PC-9 (cell line): ENCODE measurements around the gene ACSF2. TPM values are rescaled to one million over a fixed set of nuclear protein-coding genes. Genes with fewer than 3 reads are reported as not detected.

Experiments used
- BruUV-seq: library from RNA; stranded (reverse); fragments of 400-500 nt; replicated peaks from 2 replicates; lab custom pipeline; 2021; lab: Mats Ljungman, UMichigan
- CTCF ChIA-PET: fragments of 300-600 bp; sonication (Branson Sonifier 250); formaldehyde crosslinking; loops from one replicate; lab custom pipeline; 2022; ENCODE audit warnings: antibody characterized with exemption; lab: Charles Lee
- POLR2A ChIA-PET: fragments of 300-600 bp; sonication (Branson Sonifier 250); formaldehyde crosslinking; loops from one replicate; lab custom pipeline; 2022; ENCODE audit warnings: antibody characterized with exemption; ENCODE audit not compliant: unreplicated experiment; lab: Charles Lee
- DNase-seq, 2 experiments: peaks; one replicate each; pipeline versions ENCODE4 v3.0.0 to v3.0.0-alpha.2; 2015 to 2022; ENCODE audit warnings: mixed read lengths in 1 of 2
- H2AFZ ChIP-seq: fragments of 200-600 bp; sonication (generic); 2 replicates; pipeline ENCODE4 v1.8.1; 2017; ENCODE audit warnings: antibody characterized with exemption
- H3F3A ChIP-seq: fragments of 200-600 bp; sonication (generic); 2 replicates; pipeline ENCODE4 v1.8.1; 2017; ENCODE audit warnings: antibody characterized with exemption, mild to moderate bottlenecking, low read depth; ENCODE audit not compliant: insufficient read depth
- H3K27ac ChIP-seq: fragments of 200-600 bp; sonication (generic); 2 replicates; pipeline ENCODE4 v1.6.1; 2016; ENCODE audit warnings: mixed run types
- H3K27me3 ChIP-seq: fragments of 200-600 bp; sonication (generic); 2 replicates; pipeline ENCODE4 v1.6.1; 2016; ENCODE audit warnings: low read depth, mixed run types; ENCODE audit not compliant: insufficient read depth
- H3K36me3 ChIP-seq: fragments of 200-600 bp; sonication (generic); 2 replicates; pipeline ENCODE4 v1.6.1; 2016; ENCODE audit warnings: low read depth, mixed run types
- H3K4me1 ChIP-seq: fragments of 200-600 bp; sonication (generic); replicated peaks from 2 replicates; pipeline ENCODE4 v1.6.1; 2016; ENCODE audit warnings: mixed run types; ENCODE audit not compliant: insufficient read depth
- H3K4me2 ChIP-seq: fragments of 200-600 bp; sonication (generic); 2 replicates; pipeline ENCODE4 v1.6.1; 2017; ENCODE audit warnings: mixed run types
- H3K4me3 ChIP-seq: fragments of 200-600 bp; sonication (generic); 2 replicates; pipeline ENCODE4 v1.6.1; 2016; ENCODE audit warnings: mixed run types
- H3K79me2 ChIP-seq: fragments of 200-600 bp; sonication (generic); 2 replicates; pipeline ENCODE4 v1.6.1; 2017; ENCODE audit warnings: low read depth, mixed run types
- H3K9me2 ChIP-seq: fragments of 200-600 bp; sonication (generic); 2 replicates; pipeline ENCODE4 v1.8.1; 2017; ENCODE audit warnings: mild to moderate bottlenecking; ENCODE audit not compliant: insufficient read depth
- H3K9me3 ChIP-seq: fragments of 200-600 bp; sonication (generic); 2 replicates; pipeline ENCODE4 v1.8.1; 2016; ENCODE audit warnings: low read depth; ENCODE audit not compliant: insufficient read depth
- H4K20me1 ChIP-seq: fragments of 200-600 bp; sonication (generic); 2 replicates; pipeline ENCODE4 v1.8.1; 2017; ENCODE audit not compliant: insufficient read depth
- CTCF ChIP-seq: fragments of 200-600 bp; sonication (generic); conservative IDR thresholded peaks from 2 replicates; pipeline ENCODE4 v1.6.1; 2017; ENCODE audit warnings: mixed run types, antibody characterized with exemption, mild to moderate bottlenecking, moderate library complexity
- EZH2 ChIP-seq: fragments of 200-600 bp; sonication (generic); IDR thresholded peaks from 2 replicates; pipeline ENCODE4 v1.8.0; 2017; ENCODE audit warnings: antibody characterized with exemption, low read depth
- intact Hi-C: fragments of 100-400 bp; cut with micrococcal nuclease; formaldehyde crosslinking; loops from one replicate; pipeline ENCODE4 v1.10.0; 2022; ENCODE audit not compliant: unreplicated experiment
- total RNA-seq: library from RNA; stranded (reverse); gene quantifications from 2 replicates; pipeline ENCODE4 v1.2.3, GENCODE V29; 2021

The ACSF2 gene
- total RNA-seq, 1 experiment from 2014 or later = 154 TPM

GRCh38 chr17:50386510-50386909, 39.5 kb upstream of the ACSF2 start:
- H3K79me2 ChIP-seq = peaks cover 41% of the 10 kb centered on the region
- peaks cover 65% of the 10 kb centered on the region for H3F3A ChIP-seq
- no peak for DNase-seq
- H4K20me1 ChIP-seq = peaks cover 40% of the 10 kb centered on the region
- no TSS peak for BruUV-seq
- no peaks in the 10 kb centered on the region for H3K9me3 ChIP-seq
- no peak overlapping the region for H3K27ac ChIP-seq
- no peak overlapping the region for H3K4me2 ChIP-seq
- CTCF ChIA-PET = no interaction called here
- POLR2A ChIA-PET = interaction anchor here (0.6 kb wide), 1 partner anchor 688 kb away, joined by 5 read pairs; no protein-coding TSS in a partner anchor
- peaks cover 14% of the 10 kb centered on the region for H3K4me1 ChIP-seq
- H3K36me3 ChIP-seq = peaks cover 76% of the 10 kb centered on the region
- H3K27me3 ChIP-seq = no peaks in the 10 kb centered on the region
- TF ChIP-seq EZH2 = no peak
- intact Hi-C loops = no loop called here
- no peak overlapping the region for H2AFZ ChIP-seq
- no peak overlapping the region for H3K4me3 ChIP-seq
- H3K9me2 ChIP-seq = no peaks in the 10 kb centered on the region

- peaks cover 55% of the 10 kb centered on the region for H3K79me2 ChIP-seq
- no peaks in the 10 kb centered on the region for H3K9me3 ChIP-seq
- TF ChIP-seq CTCF = no peak
- TF ChIP-seq EZH2 = no peak
- H3K27ac ChIP-seq = no peak overlapping the region
- H3K4me1 ChIP-seq = peaks cover 34% of the 10 kb centered on the region
- no peak overlapping the region for H2AFZ ChIP-seq
- DNase-seq = no peak
- H3K27me3 ChIP-seq = no peaks in the 10 kb centered on the region
- ChIA-PET POLR2A (interaction anchor here (0.7 kb wide), 1 partner anchor 69 kb away, joined by 3 read pairs; no protein-coding TSS in a partner anchor), CTCF (no interaction called here)
- intact Hi-C loops = no loop called here
- H3K36me3 ChIP-seq = peaks cover 88% of the 10 kb centered on the region
- no peak overlapping the region for H3K4me3 ChIP-seq
- BruUV-seq = no TSS peak
- H3K9me2 ChIP-seq = no peaks in the 10 kb centered on the region
- H3F3A ChIP-seq = peaks cover 68% of the 10 kb centered on the region
- H3K4me2 ChIP-seq = no peak overlapping the region
- peaks cover 51% of the 10 kb centered on the region for H4K20me1 ChIP-seq
Measured at GRCh38 chr17:50388728-50389127, 37.3 kb upstream of the ACSF2 start.

GRCh38 chr17:50389534-50389933, 36.5 kb upstream of the ACSF2 start:
- H3K79me2 ChIP-seq = peaks cover 63% of the 10 kb centered on the region

More at GRCh38 chr17:50389534-50389933, 36.5 kb upstream of the ACSF2 start:
- POLR2A ChIA-PET = interaction anchor here (0.7 kb wide), 1 partner anchor 69 kb away, joined by 3 read pairs; no protein-coding TSS in a partner anchor
- H3K9me3 ChIP-seq = no peaks in the 10 kb centered on the region
- H2AFZ ChIP-seq = no peak overlapping the region
- intact Hi-C loops = no loop called here
- no peak for DNase-seq
- H3K9me2 ChIP-seq = no peaks in the 10 kb centered on the region
- no peak overlapping the region for H3K4me3 ChIP-seq
- no peak overlapping the region for H3K27ac ChIP-seq
- no peak for TF ChIP-seq CTCF
- TF ChIP-seq EZH2 = no peak
- H4K20me1 ChIP-seq = peaks cover 57% of the 10 kb centered on the region
- H3F3A ChIP-seq = peaks cover 74% of the 10 kb centered on the region
- CTCF ChIA-PET = no interaction called here
- BruUV-seq = no TSS peak
- H3K27me3 ChIP-seq = no peaks in the 10 kb centered on the region
- no peak overlapping the region for H3K4me2 ChIP-seq
- peaks cover 89% of the 10 kb centered on the region for H3K36me3 ChIP-seq
- peaks cover 42% of the 10 kb centered on the region for H3K4me1 ChIP-seq
